ENCODE results near the gene FREM3.

GRCh38 chr4:143642611-143643010 lies 57.9 kb downstream of the FREM3 start:
- no peak for TF ChIP-seq CTCF (IDR thresholded peaks at IDR 0.05)
- TF ChIP-seq POLR2A (IDR thresholded peaks at IDR 0.05): no peak
